ENCODE measurements around the gene PCYOX1L.

Gene PCYOX1L

DNA sequence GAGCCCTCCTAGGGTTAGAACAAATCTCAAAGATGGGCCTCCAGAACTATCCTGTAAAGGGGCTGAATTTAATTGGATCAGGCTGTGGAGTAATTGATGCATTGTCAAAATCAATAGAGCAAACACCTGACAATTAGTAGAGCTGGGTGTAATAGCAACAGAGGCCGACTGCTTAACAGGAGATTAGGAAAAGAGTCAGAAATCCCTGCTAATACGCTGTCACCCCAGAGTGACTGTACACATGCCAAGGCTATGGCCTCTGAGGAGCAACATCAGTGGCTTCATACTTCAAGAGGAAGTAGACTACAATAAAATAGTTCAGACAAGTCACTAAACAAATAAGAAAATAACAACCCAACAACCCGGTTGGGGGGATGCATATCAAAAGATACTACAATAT lies 31.2 kb upstream of the PCYOX1L start:
- ATAC-seq: no peak
- no peak for TF ChIP-seq CSDC2 (CRISPR knock-in tag; IDR thresholded peaks at IDR 0.05)
- TF ChIP-seq SNAI2 (CRISPR knock-in tag; IDR thresholded peaks at IDR 0.05): no peak
- TF ChIP-seq ZC3H10 (CRISPR knock-in tag; IDR thresholded peaks at IDR 0.05): no peak
- TF ChIP-seq CSRNP3 (CRISPR knock-in tag; IDR thresholded peaks at IDR 0.05): no peak

DNA sequence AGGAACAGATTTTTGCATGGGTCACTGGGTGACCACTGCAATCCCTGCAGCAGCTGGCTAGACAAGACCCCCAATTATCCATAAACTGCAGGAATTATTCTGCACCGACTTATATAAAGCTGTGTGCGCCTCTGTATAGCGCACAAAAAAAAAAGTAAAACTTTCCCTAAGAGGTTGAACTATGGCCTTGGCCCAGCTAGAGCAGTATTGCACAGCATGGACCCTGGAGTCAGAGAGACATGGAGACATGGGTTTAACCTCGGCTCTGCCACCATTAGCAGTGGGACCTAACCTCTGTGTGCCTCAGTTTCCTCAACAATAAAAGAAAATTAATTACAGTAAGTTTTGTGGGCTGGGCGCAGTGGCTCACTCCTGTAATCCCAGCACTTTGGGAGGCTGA lies 29.7 kb upstream of the PCYOX1L start:
- no peak for TF ChIP-seq ZNF70 (CRISPR knock-in tag; IDR thresholded peaks at IDR 0.05)
- no peak for TF ChIP-seq PPARA (CRISPR knock-in tag; IDR thresholded peaks at IDR 0.05; ENCODE audit: borderline replicate concordance)
- TF ChIP-seq ESRRG (CRISPR knock-in tag; IDR thresholded peaks at IDR 0.05): no peak
- no peak for TF ChIP-seq TCF4 (CRISPR knock-in tag; IDR thresholded peaks at IDR 0.05; ENCODE audit: borderline replicate concordance)
- no peak for TF ChIP-seq ZFP30 (CRISPR knock-in tag; IDR thresholded peaks at IDR 0.05)
- TF ChIP-seq CREB5 (CRISPR knock-in tag; IDR thresholded peaks at IDR 0.05; ENCODE audit: low read depth): no peak
- TF ChIP-seq, protein P1, sequence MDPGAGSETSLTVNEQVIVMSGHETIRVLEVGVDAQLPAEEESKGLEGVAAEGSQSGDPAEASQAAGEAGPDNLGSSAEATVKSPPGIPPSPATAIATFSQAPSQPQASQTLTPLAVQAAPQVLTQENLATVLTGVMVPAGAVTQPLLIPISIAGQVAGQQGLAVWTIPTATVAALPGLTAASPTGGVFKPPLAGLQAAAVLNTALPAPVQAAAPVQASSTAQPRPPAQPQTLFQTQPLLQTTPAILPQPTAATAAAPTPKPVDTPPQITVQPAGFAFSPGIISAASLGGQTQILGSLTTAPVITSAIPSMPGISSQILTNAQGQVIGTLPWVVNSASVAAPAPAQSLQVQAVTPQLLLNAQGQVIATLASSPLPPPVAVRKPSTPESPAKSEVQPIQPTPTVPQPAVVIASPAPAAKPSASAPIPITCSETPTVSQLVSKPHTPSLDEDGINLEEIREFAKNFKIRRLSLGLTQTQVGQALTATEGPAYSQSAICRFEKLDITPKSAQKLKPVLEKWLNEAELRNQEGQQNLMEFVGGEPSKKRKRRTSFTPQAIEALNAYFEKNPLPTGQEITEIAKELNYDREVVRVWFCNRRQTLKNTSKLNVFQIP (CRISPR knock-in tag; IDR thresholded peaks at IDR 0.05; ENCODE audit: borderline replicate concordance, low read depth): no peak
- no peak for TF ChIP-seq SNAI2 (CRISPR knock-in tag; IDR thresholded peaks at IDR 0.05)
- no peak for TF ChIP-seq CSRNP3 (CRISPR knock-in tag; IDR thresholded peaks at IDR 0.05)
- TF ChIP-seq, protein P2, sequence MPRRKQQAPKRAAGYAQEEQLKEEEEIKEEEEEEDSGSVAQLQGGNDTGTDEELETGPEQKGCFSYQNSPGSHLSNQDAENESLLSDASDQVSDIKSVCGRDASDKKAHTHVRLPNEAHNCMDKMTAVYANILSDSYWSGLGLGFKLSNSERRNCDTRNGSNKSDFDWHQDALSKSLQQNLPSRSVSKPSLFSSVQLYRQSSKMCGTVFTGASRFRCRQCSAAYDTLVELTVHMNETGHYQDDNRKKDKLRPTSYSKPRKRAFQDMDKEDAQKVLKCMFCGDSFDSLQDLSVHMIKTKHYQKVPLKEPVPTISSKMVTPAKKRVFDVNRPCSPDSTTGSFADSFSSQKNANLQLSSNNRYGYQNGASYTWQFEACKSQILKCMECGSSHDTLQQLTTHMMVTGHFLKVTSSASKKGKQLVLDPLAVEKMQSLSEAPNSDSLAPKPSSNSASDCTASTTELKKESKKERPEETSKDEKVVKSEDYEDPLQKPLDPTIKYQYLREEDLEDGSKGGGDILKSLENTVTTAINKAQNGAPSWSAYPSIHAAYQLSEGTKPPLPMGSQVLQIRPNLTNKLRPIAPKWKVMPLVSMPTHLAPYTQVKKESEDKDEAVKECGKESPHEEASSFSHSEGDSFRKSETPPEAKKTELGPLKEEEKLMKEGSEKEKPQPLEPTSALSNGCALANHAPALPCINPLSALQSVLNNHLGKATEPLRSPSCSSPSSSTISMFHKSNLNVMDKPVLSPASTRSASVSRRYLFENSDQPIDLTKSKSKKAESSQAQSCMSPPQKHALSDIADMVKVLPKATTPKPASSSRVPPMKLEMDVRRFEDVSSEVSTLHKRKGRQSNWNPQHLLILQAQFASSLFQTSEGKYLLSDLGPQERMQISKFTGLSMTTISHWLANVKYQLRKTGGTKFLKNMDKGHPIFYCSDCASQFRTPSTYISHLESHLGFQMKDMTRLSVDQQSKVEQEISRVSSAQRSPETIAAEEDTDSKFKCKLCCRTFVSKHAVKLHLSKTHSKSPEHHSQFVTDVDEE (CRISPR knock-in tag; IDR thresholded peaks at IDR 0.05): no peak
- no peak for ATAC-seq

DNA sequence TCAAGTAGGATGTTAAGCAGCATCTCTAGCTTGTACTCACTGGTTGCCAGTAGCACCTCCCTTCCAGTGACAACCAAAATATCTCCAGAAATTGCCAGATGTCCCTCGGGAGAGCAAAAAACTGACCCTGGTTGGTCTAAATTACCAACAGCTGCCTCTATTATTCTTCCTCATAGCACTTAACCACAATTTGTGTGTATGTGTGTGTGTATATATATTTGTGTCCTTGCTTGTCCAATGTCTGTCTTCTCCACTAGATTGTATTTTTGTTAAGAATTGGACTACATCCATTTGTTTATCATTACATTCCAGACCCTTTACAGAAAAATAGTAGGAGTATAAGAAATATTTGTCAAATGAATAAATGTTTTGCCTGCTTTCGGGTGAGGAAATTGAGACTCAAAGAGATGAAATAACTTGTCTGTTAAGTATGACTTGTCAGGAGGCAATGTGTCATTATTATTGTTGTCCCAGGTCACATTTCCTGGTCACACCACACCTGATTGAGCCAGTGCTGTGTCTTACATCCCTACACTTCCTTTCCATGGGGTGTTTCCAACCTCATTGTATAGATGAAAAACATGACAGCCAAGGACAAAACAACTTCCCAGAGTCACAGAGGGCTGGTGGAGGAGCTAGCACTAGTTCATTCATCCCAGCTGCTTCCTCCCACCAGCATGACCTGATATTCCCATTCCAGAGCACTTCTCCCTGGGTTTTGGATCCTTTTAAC lies 24.0 kb upstream of the PCYOX1L start:
- no peak for ATAC-seq
- TF ChIP-seq CSDC2 (CRISPR knock-in tag; IDR thresholded peaks at IDR 0.05): no peak

DNA sequence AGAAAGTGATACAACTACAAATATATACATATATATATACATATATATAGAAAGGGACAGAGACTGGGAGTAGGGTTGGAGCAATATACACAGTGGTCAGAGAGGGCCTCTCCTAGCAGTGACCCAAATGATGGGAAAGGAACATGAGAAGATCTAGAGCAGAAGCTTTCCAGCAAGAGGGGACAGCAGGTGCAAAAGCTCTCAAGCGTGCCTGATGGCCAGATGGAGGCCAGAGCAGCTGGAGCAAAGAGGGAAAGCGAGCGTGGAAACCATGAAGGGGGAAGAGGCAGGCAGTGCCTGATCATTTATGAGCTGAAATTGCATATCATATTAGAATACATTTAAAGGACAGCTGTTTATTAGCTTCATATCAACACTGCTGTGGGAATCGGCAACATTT lies 20.1 kb upstream of the PCYOX1L start:
- ATAC-seq: no peak
- TF ChIP-seq CSRNP3 (CRISPR knock-in tag; IDR thresholded peaks at IDR 0.05): no peak
- no peak for TF ChIP-seq RARB (CRISPR knock-in tag; IDR thresholded peaks at IDR 0.05)
- TF ChIP-seq ZC3H10 (CRISPR knock-in tag; IDR thresholded peaks at IDR 0.05): no peak
- no peak for TF ChIP-seq PPARA (CRISPR knock-in tag; IDR thresholded peaks at IDR 0.05; ENCODE audit: borderline replicate concordance)
- TF ChIP-seq ZNF565 (CRISPR knock-in tag; conservative IDR thresholded peaks at IDR 0.05; ENCODE audit: low read depth): no peak
- no peak for TF ChIP-seq ZNF8 (CRISPR knock-in tag; IDR thresholded peaks at IDR 0.05)
- TF ChIP-seq PATZ1 (CRISPR knock-in tag; IDR thresholded peaks at IDR 0.05; ENCODE audit: borderline replicate concordance): no peak
- no peak for TF ChIP-seq CSDC2 (CRISPR knock-in tag; IDR thresholded peaks at IDR 0.05)
- TF ChIP-seq ESRRG (CRISPR knock-in tag; IDR thresholded peaks at IDR 0.05): no peak
- no peak for TF ChIP-seq ZFP3 (CRISPR knock-in tag; IDR thresholded peaks at IDR 0.05)
- no peak for TF ChIP-seq TOX (CRISPR knock-in tag; IDR thresholded peaks at IDR 0.05; ENCODE audit: borderline replicate concordance)
- TF ChIP-seq ZNF70 (CRISPR knock-in tag; IDR thresholded peaks at IDR 0.05): no peak
- no peak for TF ChIP-seq BACH2 (CRISPR knock-in tag; IDR thresholded peaks at IDR 0.05; ENCODE audit: borderline replicate concordance)
- TF ChIP-seq ZFP30 (CRISPR knock-in tag; IDR thresholded peaks at IDR 0.05): no peak

All from SK-N-SH treated with all-trans-retinoic acid at 6 μM for 48 hours (cell line).